GM21786 (cell line): ENCODE results near the gene ZFHX3.

Source experiments
- ATAC-seq: cut with Tn5 transposase; IDR thresholded peaks from one replicate; pipeline ENCODE4 v1.9.1; 2021; ENCODE audit not compliant: unreplicated experiment

The ZFHX3 gene

GRCh38 chr16:72957303-72958277 is 90.3 kb downstream of the ZFHX3 start:
- no peak for ATAC-seq

- ATAC-seq, result no peak
These were observed 91.5 kb downstream of the ZFHX3 start for GRCh38 chr16:72956124-72957064.

- no peak for ATAC-seq
These were observed 95.1 kb downstream of the ZFHX3 start for GRCh38 chr16:72952811-72953271.

- no peak for ATAC-seq
These were observed 95.5 kb downstream of the ZFHX3 start for GRCh38 chr16:72952404-72952803.

- no peak for ATAC-seq
These were observed 96.0 kb downstream of the ZFHX3 start for GRCh38 chr16:72951916-72952315.

- no peak for ATAC-seq
These were observed 97.3 kb downstream of the ZFHX3 start for GRCh38 chr16:72950669-72951068.

- ATAC-seq, result no peak
These were observed 99.6 kb downstream of the ZFHX3 start for GRCh38 chr16:72948238-72948829.

- no peak for ATAC-seq
These were observed 100.3 kb downstream of the ZFHX3 start for GRCh38 chr16:72947379-72948237.

- no peak for ATAC-seq
These were observed 101.3 kb downstream of the ZFHX3 start for GRCh38 chr16:72946474-72947194.

- no peak for ATAC-seq
These were observed 101.9 kb downstream of the ZFHX3 start for GRCh38 chr16:72946063-72946462.

- ATAC-seq, result no peak
These were observed 102.3 kb downstream of the ZFHX3 start for GRCh38 chr16:72945611-72946010.

- ATAC-seq, result no peak
These were observed 103.0 kb downstream of the ZFHX3 start for GRCh38 chr16:72944757-72945485.

- ATAC-seq, result no peak
These were observed 105.9 kb downstream of the ZFHX3 start for GRCh38 chr16:72942021-72942420.

- ATAC-seq, result no peak
These were observed 107.0 kb downstream of the ZFHX3 start for GRCh38 chr16:72940886-72941285.

GRCh38 chr16:72939247-72939646 is 108.7 kb downstream of the ZFHX3 start:
- ATAC-seq, result no peak

GRCh38 chr16:72938795-72939164 is 109.1 kb downstream of the ZFHX3 start:
- ATAC-seq, result no peak

- ATAC-seq, result no peak
These were observed 109.8 kb downstream of the ZFHX3 start for GRCh38 chr16:72937916-72938794.

GRCh38 chr16:72937360-72937759 is 110.6 kb downstream of the ZFHX3 start:
- no peak for ATAC-seq
